HepG2 (cell line): ENCODE results near the gene RRAGB. TPM values are rescaled to one million over a fixed set of nuclear protein-coding genes. Genes with fewer than 3 reads are reported as not detected.
A peak's percentile ranks its signal among the peaks of the same experiment; 100 is the strongest.
"Not testable (repeated sequence)": the region's sequence is repeated elsewhere in the genome, so short reads cannot be mapped to it uniquely, and the experiment has no call there.

Experiments
- ATAC-seq: fragments of 200-7000 bp; cut with Tn5 transposase; 3 replicates; pipeline ENCODE4 v1.9.1; 2020; ENCODE audit warnings: mild to moderate bottlenecking, moderate library complexity
- BruUV-seq: library from RNA; stranded (reverse); fragments of 400-500 nt; replicated peaks from 2 replicates; lab custom pipeline; 2021; lab: Mats Ljungman, UMichigan
- CTCF ChIA-PET: fragments of 300-600 bp; formaldehyde crosslinking; extraction: SDS; loops from one replicate; lab custom pipeline; 2021; ENCODE audit warnings: low total read pairs, inconsistent platforms, low intra/inter-chr PET ratio; lab: Yijun Ruan, JAX
- POLR2A ChIA-PET: fragments of 350-600 bp; sonication (Branson Sonifier 250); formaldehyde crosslinking; loops from one replicate; lab custom pipeline; 2020; ENCODE audit warnings: antibody characterized with exemption, inconsistent platforms; lab: Yijun Ruan, JAX
- DNase-seq: peaks from one replicate; pipeline ENCODE4 v3.0.0-alpha.2; 2015; ENCODE audit warnings: low spot score
- FAIRE-seq: peaks from 3 replicates; lab custom pipeline; 2011; peaks lifted over from hg19 to GRCh38; lab: Jason Lieb, UNC
- H2AFZ ChIP-seq: one replicate; pipeline ENCODE4 v1.6.1; 2011; ENCODE audit warnings: low read length, inconsistent platforms
- H3K27ac ChIP-seq: fragments of 300-600 bp; 3 replicates; pipeline ENCODE4 v1.8.0; 2011; ENCODE audit warnings: mixed run types, mild to moderate bottlenecking, mixed read lengths, low read length, inconsistent platforms; ENCODE audit not compliant: insufficient read depth; ENCODE audit errors: extremely low read length
- H3K27me3 ChIP-seq, 2 experiments: fragments of 200-600 bp in 1 of 2; 2 replicates in 1 of 2; 3 replicates in 1 of 2; pipeline versions ENCODE4 v1.6.0 to v1.8.0; 2011; ENCODE audit warnings: low read length in 2 of 2, mild to moderate bottlenecking in 2 of 2, moderate library complexity in 2 of 2, inconsistent platforms in 1 of 2; ENCODE audit not compliant: insufficient read depth in 2 of 2, control insufficient read depth in 1 of 2
- H3K36me3 ChIP-seq, 2 experiments: fragments of 200-600 bp in 1 of 2; replicated peaks in 1 of 2; 2 replicates in 1 of 2; 3 replicates in 1 of 2; pipeline versions ENCODE4 v1.5.1 to v1.8.0; 2011; ENCODE audit warnings: low read length in 2 of 2, inconsistent platforms in 1 of 2; ENCODE audit not compliant: insufficient read depth in 2 of 2, control insufficient read depth in 1 of 2
- H3K4me1 ChIP-seq: 2 replicates; pipeline ENCODE4 v1.5.1; 2012; ENCODE audit warnings: low read length, inconsistent platforms; ENCODE audit not compliant: insufficient read depth
- H3K4me2 ChIP-seq: 2 replicates; pipeline ENCODE4 v1.6.0; 2011; ENCODE audit warnings: low read depth, low read length, inconsistent platforms
- H3K4me3 ChIP-seq, 3 experiments: fragments of 200-600 bp in 1 of 3; sonication (generic), shearing (Covaris generic) in 1 of 3; replicated peaks in 1 of 3; 2 replicates each; pipeline ENCODE4 v1.5.1; 2011 to 2016; ENCODE audit warnings: low read length in 3 of 3, inconsistent platforms in 2 of 3, low read depth in 2 of 3, mild to moderate bottlenecking in 2 of 3, control low read depth in 1 of 3, mixed read lengths in 1 of 3; ENCODE audit not compliant: insufficient read depth in 1 of 3
- H3K79me2 ChIP-seq: one replicate; pipeline ENCODE4 v1.6.1; 2011; ENCODE audit warnings: low read length, inconsistent platforms; ENCODE audit not compliant: insufficient read depth
- H3K9ac ChIP-seq: 2 replicates; pipeline ENCODE4 v1.6.0; 2011; ENCODE audit warnings: mild to moderate bottlenecking, low read depth, low read length, inconsistent platforms; ENCODE audit not compliant: insufficient read depth
- H3K9me3 ChIP-seq: 2 replicates; pipeline ENCODE4 v1.5.1; 2012; ENCODE audit warnings: mild to moderate bottlenecking, low read length
- H4K20me1 ChIP-seq: 2 replicates; pipeline ENCODE4 v1.6.0; 2011; ENCODE audit warnings: inconsistent platforms, mild to moderate bottlenecking, low read length, moderate library complexity; ENCODE audit not compliant: insufficient read depth
- ARID5B ChIP-seq: IDR thresholded peaks from 2 replicates; pipeline ENCODE4 v1.4.0; 2020; ENCODE audit warnings: mild to moderate bottlenecking, missing genetic modification reagents
- FOXA3 ChIP-seq: IDR thresholded peaks from 2 replicates; pipeline ENCODE4 v1.6.1; 2016; ENCODE audit warnings: missing genetic modification reagents, missing compliant biosample characterization
- ZNF281 ChIP-seq: sonication (generic); formaldehyde crosslinking; IDR thresholded peaks from 2 replicates; pipeline ENCODE4 v1.4.0; 2020; ENCODE audit warnings: missing genetic modification reagents, borderline replicate concordance
- WGBS: methylation state at CpG from one replicate; pipeline ENCODE4 v1.1.6; 2017; ENCODE audit warnings: low lambda C conversion rate; 5-methylcytosine and 5-hydroxymethylcytosine counted together
- in situ Hi-C: cut with HindIII; loops from 2 replicates; pipeline ENCODE4 v1.10.0; 2017; ENCODE audit warnings: low pct_unique_long_range_greater_than_20kb; ENCODE audit not compliant: extremely low pct_ligation_motif_present
- intact Hi-C: fragments of 100-400 bp; cut with micrococcal nuclease; formaldehyde crosslinking; loops from one replicate; pipeline ENCODE4 v1.10.0; 2022; ENCODE audit not compliant: unreplicated experiment
- polyA plus RNA-seq, 8 experiments: library from polyadenylated mRNA; depleted of rRNA in 3 of 8; stranded (reverse) in 7 of 8; unstranded in 1 of 8; fragments of >200 nt; fragmentation: Illumina TruSeq in 4 of 8; extraction: Trizol in 4 of 8; gene quantifications; 2 replicates each; pipeline versions ENCODE4 v1.2.1 to v1.2.3, GENCODE V29; 2011 to 2016; ENCODE audit warnings: low read depth in 4 of 8, missing spikeins in 1 of 8, mixed read lengths in 1 of 8; ENCODE audit not compliant: insufficient read depth in 1 of 8
- total RNA-seq, 5 experiments: library from RNA; depleted of rRNA; stranded (reverse); fragments of >200 nt; fragmentation: Illumina TruSeq; extraction: Trizol; gene quantifications; 2 replicates each; pipeline ENCODE4 v1.2.3, GENCODE V29; 2016; ENCODE audit warnings: low read depth in 1 of 5

The RRAGB gene
- total and polyA plus RNA-seq, 2 of the 13 experiments (the other 11 are each of a cell fraction or from before 2014, with no cell fraction given), result 12.2 to 19.9 TPM

- peak; percentile 89 for TF ChIP-seq ZNF281 (CRISPR knock-in tag)
- 0 out of 2 replicates have a peak, but pooled peaks have one; percentile 14 for TF ChIP-seq ARID5B (CRISPR knock-in tag)
- TF ChIP-seq FOXA3 (CRISPR knock-in tag), result 0 out of 2 replicates have a peak, but pooled peaks have one; percentile 20
- H3K36me3 ChIP-seq, H3K79me2 ChIP-seq, H3K4me3 ChIP-seq, in situ Hi-C loops, H2AFZ ChIP-seq, H3K9ac ChIP-seq, H3K27me3 ChIP-seq, CTCF ChIA-PET, H3K27ac ChIP-seq, BruUV-seq, POLR2A ChIA-PET, H4K20me1 ChIP-seq, H3K9me3 ChIP-seq, intact Hi-C loops, H3K4me2 ChIP-seq: not testable (repeated sequence)
- FAIRE-seq (peak; percentile 42), DNase-seq (peak; percentile 15), ATAC-seq (peak; percentile 32; the same call in 1 of the 3 replicates)
- WGBS, result 0% methylated on average over 2 of the region's 6 CpGs
- H3K4me1 ChIP-seq, result peaks cover 12% of the 10 kb centered on the region; the same call in 1 of the 2 replicates
Measured at GRCh38 chrX:55774419-55774818, 56.9 kb downstream of the RRAGB start.
